GM12878 (cell line): ENCODE measurements around the gene PLXNA2. TPM values are rescaled to one million over a fixed set of nuclear protein-coding genes. Genes with fewer than 3 reads are reported as not detected.

ENCODE experiments used
- ASH2L ChIP-seq: fragments of 300-600, 200-600 bp; sonication (generic); IDR thresholded peaks from 2 replicates; pipeline ENCODE4 v1.6.1; 2017; ENCODE audit warnings: low read depth, mild to moderate bottlenecking, borderline replicate concordance
- BACH1 ChIP-seq: fragments of 450-650 bp; IDR thresholded peaks from 2 replicates; pipeline ENCODE4 v1.6.1; 2017; ENCODE audit warnings: mild to moderate bottlenecking, borderline replicate concordance
- BHLHE40 ChIP-seq, 2 experiments: fragments of 450-650 bp in 1 of 2; IDR thresholded peaks; 2 replicates each; pipeline ENCODE4 v1.6.1; 2011 to 2017; ENCODE audit warnings: low read depth in 2 of 2, borderline replicate concordance in 1 of 2, improper control_type of control experiment in 1 of 2, low read length in 1 of 2, mild to moderate bottlenecking in 1 of 2
- GABPA ChIP-seq: IDR thresholded peaks from 2 replicates; pipeline ENCODE4 v1.6.1; 2014; ENCODE audit warnings: antibody characterized with exemption, low read depth, mild to moderate bottlenecking, inconsistent platforms
- MYC ChIP-seq: IDR thresholded peaks from 2 replicates; pipeline ENCODE4 v1.6.1; 2011; ENCODE audit warnings: mild to moderate bottlenecking, low read length, moderate library complexity, inconsistent platforms; ENCODE audit not compliant: insufficient read depth, insufficient replicate concordance, insufficient read length, severe bottlenecking
- NR2C2 ChIP-seq: IDR thresholded peaks from 2 replicates; pipeline ENCODE4 v1.6.1; 2011; ENCODE audit warnings: borderline replicate concordance, low read depth; ENCODE audit not compliant: control insufficient read depth, insufficient read length
- RAD21 ChIP-seq: IDR thresholded peaks from 2 replicates; pipeline ENCODE4 v1.6.1; 2011; ENCODE audit warnings: mild to moderate bottlenecking, low read depth, low read length, moderate library complexity; ENCODE audit not compliant: insufficient read depth
- RELA ChIP-seq: fragments of 450-650 bp; IDR thresholded peaks from 2 replicates; pipeline ENCODE4 v1.8.0; 2014; ENCODE audit warnings: borderline replicate concordance; ENCODE audit not compliant: partially characterized antibody
- RUNX3 ChIP-seq: IDR thresholded peaks from 2 replicates; pipeline ENCODE4 v1.6.1; 2012; ENCODE audit warnings: low read length, inconsistent platforms
- SUPT20H ChIP-seq: IDR thresholded peaks from 2 replicates; pipeline ENCODE4 v1.6.1; 2011; ENCODE audit warnings: low read depth, mild to moderate bottlenecking, low read length, moderate library complexity, borderline replicate concordance; ENCODE audit not compliant: control insufficient read depth
- ZBTB40 ChIP-seq: fragments of 450-650 bp; IDR thresholded peaks from 2 replicates; pipeline ENCODE4 v1.6.1; 2016; ENCODE audit warnings: mild to moderate bottlenecking, moderate library complexity, borderline replicate concordance
- ZNF207 ChIP-seq: fragments of 450-650 bp; IDR thresholded peaks from 2 replicates; pipeline ENCODE4 v1.6.1; 2014; ENCODE audit warnings: antibody characterized with exemption, mild to moderate bottlenecking, borderline replicate concordance
- polyA plus RNA-seq, 11 experiments: library from polyadenylated mRNA; depleted of rRNA in 4 of 11; unstranded in 6 of 11; stranded (reverse) in 5 of 11; fragments of >200 nt; fragmentation: Nextera tagmentation in 4 of 11; fragmentation: Illumina TruSeq in 1 of 11; extraction: Ambion mirVana in 4 of 11; extraction: Trizol in 1 of 11; gene quantifications; 1 replicate in 1 of 11; 2 replicates in 10 of 11; pipeline versions ENCODE4 v1.2.1 to v1.2.3, GENCODE V29; 2011 to 2016; ENCODE audit warnings: inconsistent platforms in 2 of 11, missing spikeins in 2 of 11, low read depth in 1 of 11
- total RNA-seq, 4 experiments: library from RNA; depleted of rRNA in 3 of 4; stranded (reverse); fragments of >200 nt in 3 of 4; fragmentation: Illumina TruSeq in 1 of 4; extraction: Trizol in 1 of 4; gene quantifications; 2 replicates each; pipeline versions ENCODE4 v1.2.1 to v1.2.3, GENCODE V29; 2013 to 2021
- TF ChIP-seq, protein P1 (sequence below): fragments of 450-650 bp; IDR thresholded peaks from 2 replicates; pipeline ENCODE4 v1.6.1; 2017; ENCODE audit warnings: mild to moderate bottlenecking
- TF ChIP-seq, protein P2 (sequence below): fragments of 450-650 bp; conservative IDR thresholded peaks from 2 replicates; pipeline ENCODE4 v1.6.1; 2017; ENCODE audit warnings: mild to moderate bottlenecking, moderate library complexity
- TF ChIP-seq, protein P3 (sequence below): fragments of 450-650 bp; IDR thresholded peaks from 2 replicates; pipeline ENCODE4 v1.6.1; 2016; ENCODE audit warnings: mild to moderate bottlenecking
- TF ChIP-seq, protein P4 (sequence below): IDR thresholded peaks from 2 replicates; pipeline ENCODE4 v1.6.1; 2012; ENCODE audit warnings: low read depth, low read length, improper control_type of control experiment
- TF ChIP-seq, protein P5 (sequence below): IDR thresholded peaks from 2 replicates; pipeline ENCODE4 v1.6.1; 2011; ENCODE audit warnings: borderline replicate concordance, low read depth, mild to moderate bottlenecking, moderate library complexity, low read length; ENCODE audit not compliant: insufficient read depth, poor library complexity, severe bottlenecking

PLXNA2 gene
- total and polyA plus RNA-seq, 10 of the 15 experiments (the other 5 are each of a cell fraction or from before 2014, with no cell fraction given) = under 0.01 to 0.08 (median 0.07) TPM; not detected in 4

DNA sequence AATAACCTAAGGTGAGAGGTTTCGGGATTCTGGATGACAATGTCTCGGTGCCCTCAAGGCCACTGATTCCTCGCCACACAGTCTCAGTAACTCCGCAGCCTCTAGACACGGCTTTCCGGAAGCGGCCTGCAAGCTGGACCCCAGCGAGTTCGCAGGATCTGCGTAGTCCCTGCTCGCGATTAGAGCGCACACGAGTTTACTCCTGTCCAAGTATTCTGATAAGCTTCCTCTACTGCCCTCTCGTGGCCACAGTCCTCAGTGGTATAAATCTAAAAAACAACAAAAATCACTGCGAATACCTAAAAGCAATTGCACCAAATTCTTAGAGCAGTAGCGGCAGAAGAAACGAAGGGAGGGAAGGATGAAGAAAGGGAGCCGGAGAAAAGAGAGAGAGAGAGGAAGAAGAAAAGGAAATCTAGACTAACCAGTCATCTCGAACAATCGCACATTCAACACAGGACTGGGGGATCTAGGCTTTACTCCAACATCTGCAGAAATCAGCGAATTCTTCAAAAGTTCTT lies 1.1 kb upstream of the PLXNA2 start (continued):
- TF ChIP-seq, protein P1, sequence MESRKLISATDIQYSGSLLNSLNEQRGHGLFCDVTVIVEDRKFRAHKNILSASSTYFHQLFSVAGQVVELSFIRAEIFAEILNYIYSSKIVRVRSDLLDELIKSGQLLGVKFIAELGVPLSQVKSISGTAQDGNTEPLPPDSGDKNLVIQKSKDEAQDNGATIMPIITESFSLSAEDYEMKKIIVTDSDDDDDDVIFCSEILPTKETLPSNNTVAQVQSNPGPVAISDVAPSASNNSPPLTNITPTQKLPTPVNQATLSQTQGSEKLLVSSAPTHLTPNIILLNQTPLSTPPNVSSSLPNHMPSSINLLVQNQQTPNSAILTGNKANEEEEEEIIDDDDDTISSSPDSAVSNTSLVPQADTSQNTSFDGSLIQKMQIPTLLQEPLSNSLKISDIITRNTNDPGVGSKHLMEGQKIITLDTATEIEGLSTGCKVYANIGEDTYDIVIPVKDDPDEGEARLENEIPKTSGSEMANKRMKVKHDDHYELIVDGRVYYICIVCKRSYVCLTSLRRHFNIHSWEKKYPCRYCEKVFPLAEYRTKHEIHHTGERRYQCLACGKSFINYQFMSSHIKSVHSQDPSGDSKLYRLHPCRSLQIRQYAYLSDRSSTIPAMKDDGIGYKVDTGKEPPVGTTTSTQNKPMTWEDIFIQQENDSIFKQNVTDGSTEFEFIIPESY = no peak
- TF ChIP-seq, protein P2, sequence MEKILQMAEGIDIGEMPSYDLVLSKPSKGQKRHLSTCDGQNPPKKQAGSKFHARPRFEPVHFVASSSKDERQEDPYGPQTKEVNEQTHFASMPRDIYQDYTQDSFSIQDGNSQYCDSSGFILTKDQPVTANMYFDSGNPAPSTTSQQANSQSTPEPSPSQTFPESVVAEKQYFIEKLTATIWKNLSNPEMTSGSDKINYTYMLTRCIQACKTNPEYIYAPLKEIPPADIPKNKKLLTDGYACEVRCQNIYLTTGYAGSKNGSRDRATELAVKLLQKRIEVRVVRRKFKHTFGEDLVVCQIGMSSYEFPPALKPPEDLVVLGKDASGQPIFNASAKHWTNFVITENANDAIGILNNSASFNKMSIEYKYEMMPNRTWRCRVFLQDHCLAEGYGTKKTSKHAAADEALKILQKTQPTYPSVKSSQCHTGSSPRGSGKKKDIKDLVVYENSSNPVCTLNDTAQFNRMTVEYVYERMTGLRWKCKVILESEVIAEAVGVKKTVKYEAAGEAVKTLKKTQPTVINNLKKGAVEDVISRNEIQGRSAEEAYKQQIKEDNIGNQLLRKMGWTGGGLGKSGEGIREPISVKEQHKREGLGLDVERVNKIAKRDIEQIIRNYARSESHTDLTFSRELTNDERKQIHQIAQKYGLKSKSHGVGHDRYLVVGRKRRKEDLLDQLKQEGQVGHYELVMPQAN = no peak
- no peak for TF ChIP-seq BACH1
- TF ChIP-seq MYC = no peak
- TF ChIP-seq, protein P3, sequence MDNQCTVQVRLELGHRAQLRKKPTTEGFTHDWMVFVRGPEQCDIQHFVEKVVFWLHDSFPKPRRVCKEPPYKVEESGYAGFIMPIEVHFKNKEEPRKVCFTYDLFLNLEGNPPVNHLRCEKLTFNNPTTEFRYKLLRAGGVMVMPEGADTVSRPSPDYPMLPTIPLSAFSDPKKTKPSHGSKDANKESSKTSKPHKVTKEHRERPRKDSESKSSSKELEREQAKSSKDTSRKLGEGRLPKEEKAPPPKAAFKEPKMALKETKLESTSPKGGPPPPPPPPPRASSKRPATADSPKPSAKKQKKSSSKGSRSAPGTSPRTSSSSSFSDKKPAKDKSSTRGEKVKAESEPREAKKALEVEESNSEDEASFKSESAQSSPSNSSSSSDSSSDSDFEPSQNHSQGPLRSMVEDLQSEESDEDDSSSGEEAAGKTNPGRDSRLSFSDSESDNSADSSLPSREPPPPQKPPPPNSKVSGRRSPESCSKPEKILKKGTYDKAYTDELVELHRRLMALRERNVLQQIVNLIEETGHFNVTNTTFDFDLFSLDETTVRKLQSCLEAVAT = no peak
- TF ChIP-seq BHLHE40 (IDR thresholded peaks at IDR 0.05; ENCODE audit: borderline replicate concordance in 1 of 2, low read depth in 2 of 2, low read length in 1 of 2) = peak; percentile 15 to 32; a peak in 1 of 4 replicates
- TF ChIP-seq SUPT20H = no peak
- TF ChIP-seq ZBTB40 = no peak
- TF ChIP-seq ASH2L = no peak
- no peak for TF ChIP-seq RELA
- TF ChIP-seq, protein P4, sequence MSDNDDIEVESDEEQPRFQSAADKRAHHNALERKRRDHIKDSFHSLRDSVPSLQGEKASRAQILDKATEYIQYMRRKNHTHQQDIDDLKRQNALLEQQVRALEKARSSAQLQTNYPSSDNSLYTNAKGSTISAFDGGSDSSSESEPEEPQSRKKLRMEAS = no peak
- TF ChIP-seq ZNF207 = no peak
- TF ChIP-seq NR2C2 = no peak
- TF ChIP-seq GABPA = no peak
- TF ChIP-seq RAD21 = peak; percentile 75
- TF ChIP-seq, protein P5, sequence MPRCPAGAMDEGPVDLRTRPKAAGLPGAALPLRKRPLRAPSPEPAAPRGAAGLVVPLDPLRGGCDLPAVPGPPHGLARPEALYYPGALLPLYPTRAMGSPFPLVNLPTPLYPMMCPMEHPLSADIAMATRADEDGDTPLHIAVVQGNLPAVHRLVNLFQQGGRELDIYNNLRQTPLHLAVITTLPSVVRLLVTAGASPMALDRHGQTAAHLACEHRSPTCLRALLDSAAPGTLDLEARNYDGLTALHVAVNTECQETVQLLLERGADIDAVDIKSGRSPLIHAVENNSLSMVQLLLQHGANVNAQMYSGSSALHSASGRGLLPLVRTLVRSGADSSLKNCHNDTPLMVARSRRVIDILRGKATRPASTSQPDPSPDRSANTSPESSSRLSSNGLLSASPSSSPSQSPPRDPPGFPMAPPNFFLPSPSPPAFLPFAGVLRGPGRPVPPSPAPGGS = no peak
- no peak for TF ChIP-seq RUNX3
